Activated CD8-positive, alpha-beta memory T cell treated with anti-CD3 and anti-CD28 coated beads, Interleukin-2, amount 50 U/mL, for 24 hours (primary cell): ENCODE measurements around the gene MAP3K19.
A peak's percentile ranks its signal among the peaks of the same experiment; 100 is the strongest.
"Not testable (repeated sequence)": the region's sequence is repeated elsewhere in the genome, so short reads cannot be mapped to it uniquely, and the experiment has no call there.

Experiments
- DNase-seq: peaks from one replicate; pipeline ENCODE4 v3.0.0-alpha.2; 2020; ENCODE audit errors: extremely low read depth

MAP3K19 gene

GRCh38 chr2:135047300-135047699, at the start of gene MAP3K19:
Gene MAP3K19, minus strand, starts transcription at chr2:135047447. Its CDS starts 22,800 bp downstream, at chr2:135024647.
- no peak for DNase-seq

DNA sequence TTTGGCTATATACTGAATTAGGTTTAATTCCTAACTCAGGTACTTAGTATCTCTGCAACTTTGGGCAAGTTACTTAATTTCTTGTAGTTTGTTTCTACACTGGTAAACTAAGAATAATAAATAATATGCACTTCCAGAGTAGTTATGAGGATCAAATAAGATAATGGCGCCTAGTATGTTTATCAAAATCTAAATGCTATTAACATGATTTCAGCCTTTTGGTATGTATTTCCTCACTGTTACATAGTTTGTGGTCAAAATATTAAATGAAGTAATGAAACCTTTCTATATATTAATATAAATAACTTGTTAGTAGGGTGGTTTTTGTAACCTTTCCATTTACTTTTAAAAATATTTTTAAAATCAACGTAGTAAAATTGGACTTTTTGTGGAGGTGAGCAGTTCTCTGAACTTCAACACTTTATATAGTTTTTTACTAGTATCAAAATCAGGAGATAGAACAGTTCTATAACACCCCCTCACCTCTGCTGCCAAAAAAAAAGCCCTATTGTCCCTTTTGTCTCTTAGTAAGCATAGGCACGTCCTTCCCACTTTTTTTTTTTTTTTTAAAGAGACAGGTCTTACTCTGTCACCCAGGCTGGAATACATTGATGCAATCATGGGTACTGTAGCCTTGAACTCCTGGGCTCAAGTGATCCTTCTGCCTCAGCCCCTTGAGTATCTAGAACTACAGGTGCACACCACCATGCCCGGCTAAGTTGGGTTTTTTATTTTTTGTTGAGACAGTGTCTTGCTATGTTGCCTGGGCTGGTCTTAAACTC, 49.6 kb upstream of the MAP3K19 start:
- no peak for DNase-seq

DNA sequence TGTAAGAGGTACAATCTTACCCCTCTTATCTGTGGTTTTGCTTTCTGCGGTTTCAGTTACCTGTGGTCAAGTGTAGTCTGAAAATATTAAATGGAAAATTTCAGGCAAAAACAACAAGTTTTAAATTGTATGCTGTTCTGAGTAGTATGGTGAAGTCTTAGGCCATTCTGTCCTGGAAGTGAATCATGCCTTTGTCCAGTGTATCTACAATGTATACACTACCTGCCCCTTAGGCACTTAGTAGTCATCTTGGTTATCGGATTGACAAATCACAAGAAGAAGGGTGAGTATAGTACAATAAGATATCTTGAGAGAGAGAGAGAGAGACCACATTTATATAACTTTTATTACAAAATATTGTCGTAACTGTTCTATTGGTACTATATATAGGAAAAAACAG, 48.3 kb upstream of the MAP3K19 start:
- DNase-seq = no peak

- no peak for DNase-seq
Measured at GRCh38 chr2:135094508-135094907, 47.3 kb upstream of the MAP3K19 start.

- DNase-seq = no peak
Measured at GRCh38 chr2:135093670-135094330, 46.6 kb upstream of the MAP3K19 start.

GRCh38 chr2:135093193-135093592, 45.9 kb upstream of the MAP3K19 start:
- DNase-seq = no peak

DNA sequence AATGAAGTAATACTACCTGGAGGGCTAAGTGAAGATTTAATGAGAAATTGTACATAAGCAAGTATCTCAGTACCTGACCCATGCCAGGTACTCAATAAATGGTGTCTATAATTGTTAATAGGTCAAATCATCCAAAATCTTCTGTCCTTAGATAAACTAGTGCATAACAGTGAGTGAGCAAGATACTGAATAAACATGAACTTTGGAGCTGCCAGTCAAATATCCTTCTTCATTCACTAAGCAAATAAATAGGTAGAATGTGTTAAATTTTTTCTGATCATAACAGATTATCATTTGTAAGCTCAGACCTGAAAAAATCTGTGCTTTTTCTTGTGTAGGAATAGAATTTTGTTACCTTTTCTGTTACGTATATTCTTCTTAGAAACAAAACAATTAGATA, 44.4 kb upstream of the MAP3K19 start:
- DNase-seq = no peak

GRCh38 chr2:135089597-135089996, 42.4 kb upstream of the MAP3K19 start:
- DNase-seq = not testable (repeated sequence)

GRCh38 chr2:135086222-135086621, 39.0 kb upstream of the MAP3K19 start:
- DNase-seq = no peak

DNA sequence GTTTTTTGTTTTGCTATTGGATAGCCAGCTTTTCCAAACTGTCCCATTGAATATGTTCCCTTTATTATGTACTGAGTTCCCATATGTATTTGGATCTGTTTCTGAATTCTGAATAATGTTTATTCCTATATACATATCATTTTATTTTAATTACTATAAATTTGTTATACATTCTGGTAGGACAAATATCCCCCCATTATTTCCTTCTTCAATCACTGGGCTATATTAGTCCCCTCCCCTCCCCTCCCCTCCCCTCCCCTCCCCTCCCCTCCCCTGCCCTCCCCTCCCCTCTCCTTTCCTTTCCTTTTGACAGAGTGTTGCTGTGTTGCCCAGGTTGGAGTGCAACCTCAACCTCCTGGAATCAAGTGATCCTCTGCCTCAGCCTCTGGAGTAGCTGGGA, 31.2 kb upstream of the MAP3K19 start:
- DNase-seq = no peak

DNA sequence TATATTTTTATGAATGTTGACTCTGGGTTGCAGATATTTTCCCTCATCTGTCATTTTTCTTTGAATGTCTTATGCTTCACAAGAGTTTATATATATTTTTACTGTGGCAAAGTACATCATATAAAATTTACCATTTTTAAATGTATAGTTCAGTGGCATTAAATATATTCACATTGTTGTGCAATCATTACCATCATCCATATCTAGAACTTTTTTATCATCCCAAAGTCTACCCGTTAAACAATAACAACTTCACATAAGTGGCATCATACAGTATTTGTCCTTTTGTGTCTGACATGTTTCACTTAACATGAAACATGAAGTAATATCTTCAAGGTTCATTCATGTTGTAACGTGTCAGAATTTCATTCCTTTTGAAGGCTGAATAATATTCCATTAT, 29.3 kb upstream of the MAP3K19 start:
- DNase-seq = no peak

DNA sequence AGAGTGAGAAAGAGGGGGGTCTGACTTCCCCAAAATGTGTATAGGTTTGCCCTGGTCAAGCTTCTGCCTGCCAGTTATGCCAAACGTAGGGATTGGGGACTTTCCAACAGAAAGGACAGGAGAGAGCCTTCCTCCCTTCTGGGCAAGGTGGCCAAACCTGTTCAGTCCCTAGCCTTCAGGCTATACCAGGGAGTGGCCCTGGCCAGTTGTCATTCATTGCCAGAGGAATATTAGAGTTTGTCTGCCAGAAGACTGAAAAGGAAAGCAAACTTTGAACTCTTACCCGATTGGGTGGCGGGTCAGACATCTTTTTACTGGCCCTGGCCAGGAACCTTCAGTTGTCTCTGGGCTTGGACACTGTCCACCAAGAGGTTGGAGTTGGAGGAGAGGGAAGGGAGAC, 27.0 kb upstream of the MAP3K19 start:
- no peak for DNase-seq

- DNase-seq = no peak
Measured at GRCh38 chr2:135072125-135072997, 25.1 kb upstream of the MAP3K19 start.

GRCh38 chr2:135066710-135067109, 19.5 kb upstream of the MAP3K19 start:
- DNase-seq = no peak

DNA sequence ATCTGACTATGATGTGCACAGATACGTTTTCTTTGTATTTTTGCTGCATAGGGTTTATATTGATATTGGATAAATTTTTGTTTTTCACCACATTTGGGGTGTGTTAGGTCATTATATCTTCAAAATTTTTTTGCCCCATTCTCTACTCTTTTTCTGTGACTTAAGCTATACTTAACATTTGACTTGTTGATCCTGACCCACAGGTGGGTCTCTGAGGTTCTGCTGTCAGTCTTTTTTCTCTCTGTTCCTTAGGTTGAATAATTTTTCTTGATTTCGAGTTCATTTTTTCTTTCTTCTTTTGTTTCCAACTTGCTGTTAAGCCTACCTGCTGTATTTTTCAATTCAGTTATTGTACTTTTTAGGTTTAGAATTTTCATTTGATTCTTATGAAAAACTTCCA, 16.9 kb upstream of the MAP3K19 start:
- DNase-seq = no peak

- DNase-seq = no peak
Measured at GRCh38 chr2:135063210-135063609, 16.0 kb upstream of the MAP3K19 start.

GRCh38 chr2:135059577-135059976, 12.3 kb upstream of the MAP3K19 start:
- no peak for DNase-seq

DNA sequence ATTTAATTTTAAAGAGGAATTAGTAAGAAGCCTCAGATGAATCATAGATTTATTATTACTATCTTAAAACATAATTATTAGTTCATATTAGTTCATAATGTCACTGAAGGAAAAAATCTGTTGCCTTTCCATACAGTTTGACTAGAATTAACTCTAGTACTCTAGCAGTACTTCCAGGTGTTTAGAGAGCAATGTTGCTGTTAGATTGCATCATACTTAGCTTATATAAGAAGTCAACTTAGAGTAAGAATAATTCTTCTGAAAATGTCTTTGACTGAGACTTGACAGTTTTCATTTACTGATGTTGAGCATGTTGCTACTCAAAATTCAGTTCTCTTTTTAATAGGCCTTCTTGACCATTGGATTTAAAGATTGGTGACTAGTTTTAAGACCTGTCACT, 9.5 kb upstream of the MAP3K19 start:
- no peak for DNase-seq

DNA sequence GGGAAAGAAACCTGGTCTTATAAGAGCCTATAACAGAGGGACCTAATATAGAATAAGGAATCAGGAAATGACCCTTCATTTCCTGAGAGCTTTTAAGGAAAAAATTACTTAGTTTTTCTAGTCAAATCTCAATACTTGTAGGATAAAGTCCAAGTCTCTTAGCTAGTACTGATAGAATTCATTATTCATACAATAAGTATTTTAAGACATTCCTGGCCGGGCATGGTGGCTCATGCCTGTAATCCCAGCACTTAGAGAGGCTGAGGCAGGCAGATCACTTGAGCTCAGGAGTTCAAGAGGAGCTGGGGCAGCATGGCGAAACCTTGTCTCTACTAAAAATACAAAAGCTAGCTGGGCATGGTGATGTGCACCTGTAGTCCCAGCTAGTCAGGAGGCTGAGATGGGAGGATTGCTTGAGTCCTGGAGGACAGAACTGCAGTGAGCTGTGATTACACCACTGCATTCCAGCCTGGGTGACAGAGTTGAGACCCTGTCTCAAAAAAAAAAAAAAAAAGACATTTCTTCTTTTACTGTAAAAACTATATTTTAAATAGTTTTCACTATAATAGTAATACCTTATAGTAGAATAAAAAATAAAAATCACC, 8.0 kb upstream of the MAP3K19 start:
- DNase-seq = no peak

DNA sequence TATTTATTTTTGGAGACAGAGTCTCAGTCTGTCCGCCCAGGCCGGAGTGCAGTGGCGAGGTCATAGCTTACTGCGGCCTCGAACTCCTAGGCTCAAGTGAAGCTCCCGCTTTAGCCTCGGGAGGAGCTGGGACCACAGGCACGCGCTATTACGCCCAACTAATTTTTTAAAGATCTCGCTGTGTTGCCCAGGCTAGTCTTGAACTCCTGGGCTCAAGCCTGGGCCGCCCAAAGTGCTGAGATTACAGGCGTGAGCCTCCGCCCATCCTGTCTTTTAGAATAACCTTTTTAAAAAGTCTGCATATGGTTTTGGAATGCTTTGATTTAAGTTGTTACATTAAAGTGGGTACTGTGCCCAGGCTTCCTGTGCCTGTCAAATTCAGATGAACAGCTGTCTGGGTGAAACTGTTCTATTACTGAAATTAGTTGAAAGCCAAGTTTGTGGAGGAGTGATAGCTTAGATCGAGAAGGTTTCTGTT, 5.8 kb upstream of the MAP3K19 start:
- no peak for DNase-seq

- DNase-seq = peak; percentile 73
Measured at GRCh38 chr2:135052042-135052876, 5.0 kb upstream of the MAP3K19 start, which contains the start of gene RAB3GAP1. Gene RAB3GAP1, plus strand, starts transcription at chr2:135052292. Its CDS starts 16 bp downstream, at chr2:135052308.
